GM12892 (cell line): ENCODE measurements around the gene TBC1D14.

Source experiments
- POLR2A ChIP-seq: IDR thresholded peaks from 2 replicates; pipeline ENCODE4 v1.6.1; 2011; ENCODE audit warnings: low read depth, low read length, control low read depth
- POLR2AphosphoS5 ChIP-seq: IDR thresholded peaks from 2 replicates; pipeline ENCODE4 v1.6.1; 2011; ENCODE audit warnings: low read depth, low read length, control low read depth

DNA sequence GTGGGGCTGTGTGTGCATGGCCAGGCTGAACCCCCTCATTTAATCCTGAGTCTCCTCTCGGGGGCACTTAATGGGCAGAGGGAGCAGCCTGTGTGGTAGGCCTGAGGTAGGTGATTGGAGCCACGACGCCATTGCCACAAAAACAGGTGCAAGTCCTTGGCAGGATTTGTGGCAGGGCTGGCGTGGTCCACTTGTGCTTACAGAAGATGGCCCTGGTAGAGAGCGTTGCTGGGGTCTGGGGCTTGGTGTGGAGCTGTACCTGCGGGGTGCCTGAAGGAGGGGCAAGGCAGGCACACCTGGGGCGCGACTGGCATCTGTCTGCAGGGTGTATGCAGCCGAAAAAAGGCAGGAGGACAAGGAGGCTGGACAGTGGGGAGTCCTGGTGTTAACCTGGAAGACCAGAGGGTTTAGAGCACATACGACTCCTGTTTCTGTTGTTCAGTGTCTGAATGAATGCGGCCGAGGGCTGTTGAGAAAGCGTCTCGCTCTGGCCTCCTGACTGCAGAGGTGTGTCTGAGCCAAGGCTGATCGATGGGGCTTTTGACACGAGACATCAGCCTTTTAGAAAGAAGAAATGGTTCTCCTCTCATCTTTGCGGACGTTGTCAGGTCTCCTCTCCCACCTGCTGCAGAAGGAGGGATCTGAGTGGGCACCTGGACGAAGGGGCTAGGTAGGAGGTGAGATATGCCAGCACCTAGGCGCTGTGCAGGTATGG lies 52.0 kb downstream of the TBC1D14 start:
- TF ChIP-seq POLR2A (no peak), POLR2AphosphoS5 (no peak)
